Urinary bladder (tissue), 4 donors: ENCODE results near the gene AGMO. TPM values are rescaled to one million over a fixed set of nuclear protein-coding genes. Genes with fewer than 3 reads are reported as not detected.

Source experiments
- DNase-seq: peaks from one replicate; pipeline ENCODE4 v3.0.0-alpha.2; 2015; ENCODE audit errors: extremely low spot score
- H3K27ac ChIP-seq: one replicate; pipeline ENCODE4 v1.5.1; 2013; ENCODE audit warnings: low read depth, mild to moderate bottlenecking, moderate library complexity
- H3K36me3 ChIP-seq: one replicate; pipeline ENCODE4 v1.6.1; 2013; ENCODE audit warnings: mild to moderate bottlenecking, moderate library complexity; ENCODE audit not compliant: insufficient read depth
- H3K4me1 ChIP-seq: one replicate; pipeline ENCODE4 v1.6.1; 2013; ENCODE audit warnings: mild to moderate bottlenecking, moderate library complexity; ENCODE audit not compliant: insufficient read depth
- H3K4me3 ChIP-seq: one replicate; pipeline ENCODE4 v1.5.1; 2013; ENCODE audit warnings: low read depth, low read length
- WGBS: extraction: QIAGEN DNeasy Blood & Tissue Kit; methylation state at CpG from one replicate; pipeline ENCODE4 v1.1.7; 2013; 5-methylcytosine and 5-hydroxymethylcytosine counted together
- polyA plus RNA-seq: library from polyadenylated mRNA; stranded (reverse); fragments of 200-250 nt; gene quantifications from one replicate; pipeline ENCODE4 v1.2.3, GENCODE V29; 2013
- total RNA-seq: library from RNA; depleted of rRNA; stranded (reverse); fragments of >200 nt; gene quantifications from one replicate; pipeline ENCODE4 v1.2.3, GENCODE V29; 2014
- donor health status: healthy with polysubstance abuse.
- donor health status: healthy.

Gene AGMO
- total and polyA plus RNA-seq, 2 donors = 0.58 to 1.1 TPM

- WGBS = 40% methylated on average over 3 of the region's 3 CpGs
- no peak overlapping the region for H3K27ac ChIP-seq
- H3K36me3 ChIP-seq = no peaks in the 10 kb centered on the region
- no peaks in the 10 kb centered on the region for H3K4me1 ChIP-seq
- DNase-seq = no peak
- H3K4me3 ChIP-seq = no peak overlapping the region
Measured at GRCh38 chr7:15581352-15581951, 19.6 kb upstream of the AGMO start.

GRCh38 chr7:15580604-15581351 is 19.0 kb upstream of the AGMO start:
- no peak for DNase-seq
- no peak overlapping the region for H3K27ac ChIP-seq

DNA sequence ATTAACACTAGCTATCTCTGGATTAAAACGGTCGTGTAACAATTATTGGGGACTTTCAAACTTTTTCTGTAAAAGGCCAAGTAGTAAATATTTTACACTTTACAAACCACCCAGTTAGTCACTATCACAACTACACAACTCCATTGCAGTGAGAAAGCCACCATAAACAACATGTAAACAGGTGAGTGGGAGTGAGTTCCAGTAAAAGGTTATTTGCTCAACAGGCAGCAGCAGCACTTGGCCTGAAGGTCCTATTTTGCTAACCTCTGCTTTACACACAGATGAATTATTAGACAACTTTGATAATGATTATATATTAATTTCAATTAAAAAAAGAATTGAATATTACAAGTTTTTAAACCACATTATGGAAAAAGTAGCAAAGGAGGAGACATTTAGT is 15.8 kb upstream of the AGMO start:
- WGBS = 99% methylated on average over 2 of the region's 2 CpGs
- no peak for DNase-seq
- Histone ChIP-seq H3K36me3 (no peaks in the 10 kb centered on the region), H3K4me3 (no peak overlapping the region), H3K4me1 (no peaks in the 10 kb centered on the region), H3K27ac (no peak overlapping the region)

More at GRCh38 chr7:15580604-15581351, 19.0 kb upstream of the AGMO start:
- Histone ChIP-seq H3K4me1 (no peaks in the 10 kb centered on the region), H3K4me3 (no peak overlapping the region), H3K36me3 (no peaks in the 10 kb centered on the region)
- 59% methylated on average over 3 of the region's 3 CpGs for WGBS

DNA sequence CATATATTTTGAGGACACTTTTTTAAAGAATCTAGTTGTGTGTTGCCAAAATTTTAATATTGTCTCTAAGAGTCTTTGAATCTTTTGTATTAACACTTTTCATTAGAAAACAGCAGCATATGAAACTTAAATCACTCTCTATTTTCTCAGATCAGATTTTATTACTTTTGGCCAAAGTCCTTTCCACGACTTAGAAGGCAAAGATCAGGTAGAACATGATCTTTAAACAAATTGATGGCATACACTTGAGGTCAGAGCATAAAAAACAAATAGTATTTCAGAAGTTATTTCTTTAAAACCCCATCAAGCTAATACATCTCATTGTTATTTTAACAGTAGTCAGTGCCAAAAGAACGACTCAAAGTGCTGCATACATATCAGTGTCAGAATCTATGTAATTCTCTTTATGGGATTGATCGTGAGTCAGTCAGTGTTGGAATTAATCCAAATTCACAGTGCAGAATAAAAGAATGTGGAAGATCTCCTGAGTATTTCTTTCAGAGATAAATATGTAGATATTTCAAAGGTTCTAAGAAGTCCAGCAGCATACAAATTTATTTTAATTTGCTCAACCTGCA is 9.6 kb upstream of the AGMO start:
- Histone ChIP-seq H3K36me3 (no peaks in the 10 kb centered on the region), H3K27ac (no peak overlapping the region), H3K4me3 (no peak overlapping the region), H3K4me1 (no peaks in the 10 kb centered on the region)
- DNase-seq = no peak
- 35% methylated on average over 3 of the region's 3 CpGs for WGBS

DNA sequence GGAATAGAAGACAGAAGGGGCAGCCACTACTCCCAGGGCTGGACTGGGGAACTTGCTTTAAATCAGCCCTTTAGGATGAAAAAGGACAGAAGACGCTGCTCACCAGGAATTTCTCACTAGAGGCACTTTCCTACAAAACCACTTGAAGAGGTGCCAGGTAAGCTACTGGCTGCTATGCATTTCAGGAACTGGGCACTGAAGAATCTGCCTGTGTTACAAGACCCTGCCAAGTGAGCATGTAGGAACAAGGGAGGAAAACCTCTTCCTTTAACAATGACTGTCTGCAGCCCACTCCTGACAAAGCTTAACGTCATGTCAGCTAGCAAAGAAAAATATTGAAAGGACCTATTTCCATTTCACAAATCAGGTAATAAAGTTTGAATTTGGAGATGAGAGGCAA is 5.8 kb upstream of the AGMO start:
- H3K27ac ChIP-seq = no peak overlapping the region
- no peaks in the 10 kb centered on the region for H3K4me1 ChIP-seq
- H3K36me3 ChIP-seq = no peaks in the 10 kb centered on the region
- H3K4me3 ChIP-seq = no peak overlapping the region
- WGBS = 59% methylated on average over 2 of the region's 2 CpGs
- DNase-seq = no peak

- DNase-seq = no peak
- Histone ChIP-seq H3K4me3 (no peak overlapping the region), H3K4me1 (no peaks in the 10 kb centered on the region), H3K27ac (no peak overlapping the region), H3K36me3 (no peaks in the 10 kb centered on the region)
- 90% methylated on average over 3 of the region's 3 CpGs for whole genome bisulfite sequencing
Measured at GRCh38 chr7:15567036-15567435, 5.2 kb upstream of the AGMO start.

- no peak for DNase-seq
Measured at GRCh38 chr7:15566476-15566875, 4.7 kb upstream of the AGMO start.

DNA sequence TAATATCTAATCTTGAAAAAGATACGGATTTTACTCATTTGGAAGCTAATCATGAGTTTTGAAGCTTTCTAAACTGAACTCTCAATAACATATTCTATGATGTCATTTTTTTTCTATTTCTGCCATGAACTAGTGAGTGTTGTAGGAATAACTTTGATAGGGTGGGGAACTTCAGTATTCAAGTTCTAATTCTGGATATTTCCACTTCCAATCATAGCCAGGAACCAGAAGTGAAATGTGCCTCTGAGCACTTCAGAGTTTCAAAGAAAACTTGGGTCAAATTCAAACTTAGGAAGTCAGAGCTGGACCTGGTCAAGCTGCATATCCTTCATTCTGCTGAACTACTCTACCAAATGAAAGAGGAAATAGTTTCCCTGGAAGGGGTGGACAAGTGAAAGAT is 847 bp downstream of the AGMO start:
- Histone ChIP-seq H3K36me3 (no peaks in the 10 kb centered on the region), H3K4me3 (no peak overlapping the region), H3K4me1 (no peaks in the 10 kb centered on the region), H3K27ac (peak overlapping the region; percentile 23)
- WGBS = 74% methylated on average over 1 of the region's 1 CpG
- DNase-seq = no peak

More at GRCh38 chr7:15566476-15566875, 4.7 kb upstream of the AGMO start:
- Histone ChIP-seq H3K36me3 (no peaks in the 10 kb centered on the region), H3K27ac (no peak overlapping the region), H3K4me1 (no peaks in the 10 kb centered on the region), H3K4me3 (no peak overlapping the region)
- WGBS = 92% methylated on average over 5 of the region's 5 CpGs

DNA sequence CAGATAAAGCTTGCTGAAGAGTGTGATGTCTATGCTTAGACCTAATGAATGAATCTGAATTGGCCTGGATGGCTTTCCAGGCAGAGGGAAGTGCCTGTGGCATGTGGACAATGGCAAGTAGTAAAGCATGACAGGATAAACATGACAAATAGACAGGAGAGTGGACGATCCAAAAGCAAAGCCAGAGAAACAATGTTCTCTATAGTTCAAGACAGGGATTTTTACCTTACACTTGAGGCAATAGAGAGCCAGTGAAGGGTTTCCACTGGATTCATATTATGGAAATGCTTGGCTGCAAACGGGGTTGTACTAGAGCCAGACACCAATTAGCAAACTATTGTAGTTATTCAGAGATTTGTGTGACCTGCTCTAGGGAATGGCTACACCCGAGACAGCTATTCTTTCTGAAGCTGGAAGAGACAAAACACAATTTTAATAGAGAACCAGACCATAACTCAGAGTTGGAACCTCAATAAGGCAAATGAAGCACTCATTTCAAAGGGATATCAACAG is 2.3 kb downstream of the AGMO start:
- H3K4me3 ChIP-seq = no peak overlapping the region
- DNase-seq = no peak
- H3K4me1 ChIP-seq = no peaks in the 10 kb centered on the region
- WGBS = 79% methylated on average over 3 of the region's 3 CpGs
- H3K27ac ChIP-seq = no peak overlapping the region
- no peaks in the 10 kb centered on the region for H3K36me3 ChIP-seq

DNA sequence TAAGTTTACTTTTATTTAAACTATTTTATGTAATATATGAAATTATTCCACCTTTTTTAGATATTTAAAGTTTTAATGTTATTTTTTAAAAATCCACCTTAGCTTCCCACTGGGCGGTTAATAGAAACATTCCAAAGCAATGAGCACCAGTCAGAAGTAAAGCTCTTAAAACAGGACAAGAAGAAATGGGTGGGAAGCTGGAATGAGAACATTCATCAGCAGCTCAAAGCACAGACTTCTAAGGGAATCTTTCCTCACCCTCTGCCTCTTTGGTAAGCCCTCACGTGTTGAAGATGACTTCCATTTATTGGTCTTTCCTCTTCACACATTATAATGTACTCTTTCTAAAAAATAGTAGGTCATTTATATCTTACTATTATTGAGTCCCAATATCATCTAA is 3.1 kb downstream of the AGMO start:
- Histone ChIP-seq H3K4me3 (no peak overlapping the region), H3K27ac (no peak overlapping the region), H3K4me1 (no peaks in the 10 kb centered on the region), H3K36me3 (no peaks in the 10 kb centered on the region)
- 75% methylated on average over 2 of the region's 2 CpGs for WGBS
- no peak for DNase-seq

DNA sequence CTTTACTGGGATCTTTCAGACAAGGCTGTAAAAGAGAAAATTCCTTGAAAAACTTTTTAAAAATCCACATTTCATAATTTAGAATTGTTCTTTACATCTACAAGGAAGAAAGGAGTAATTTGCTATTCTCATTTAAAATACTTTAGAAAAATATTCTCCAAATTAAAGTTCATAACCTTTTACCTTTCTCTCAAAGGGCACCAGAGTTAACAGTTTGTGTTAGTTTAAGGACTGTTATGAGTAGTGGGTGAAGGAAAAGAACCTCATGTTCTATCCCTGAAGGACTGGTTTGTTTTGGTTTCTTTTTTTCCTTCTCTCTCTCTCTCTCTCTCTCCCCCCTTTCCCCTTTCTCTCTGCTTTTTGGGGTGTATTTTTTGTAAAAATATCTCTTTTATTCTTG is 4.1 kb downstream of the AGMO start:
- Histone ChIP-seq H3K27ac (no peak overlapping the region), H3K36me3 (no peaks in the 10 kb centered on the region), H3K4me1 (no peaks in the 10 kb centered on the region), H3K4me3 (no peak overlapping the region)
- no peak for DNase-seq

DNA sequence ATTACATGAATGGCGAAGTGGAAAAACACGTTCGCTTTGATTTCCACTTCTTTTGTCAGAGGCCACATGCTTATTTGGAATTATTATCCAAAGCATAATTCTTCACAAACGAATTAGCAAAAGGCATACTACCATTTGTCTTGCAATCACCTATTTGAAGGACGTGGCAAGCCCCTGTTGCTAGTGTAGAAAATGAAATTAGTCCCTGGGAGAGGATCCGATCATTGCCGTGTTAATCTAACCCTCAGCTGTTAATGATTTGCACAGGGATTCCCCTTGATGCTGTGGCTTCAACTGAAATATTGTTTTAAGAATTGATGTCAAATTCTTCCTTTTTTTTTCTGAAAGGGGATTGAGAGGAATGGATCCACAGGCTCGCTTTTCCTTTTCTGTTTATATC is 4.6 kb downstream of the AGMO start:
- no peaks in the 10 kb centered on the region for H3K36me3 ChIP-seq
- 83% methylated on average over 8 of the region's 8 CpGs for WGBS
- H3K4me3 ChIP-seq = no peak overlapping the region
- no peaks in the 10 kb centered on the region for H3K4me1 ChIP-seq
- no peak for DNase-seq
- no peak overlapping the region for H3K27ac ChIP-seq

DNA sequence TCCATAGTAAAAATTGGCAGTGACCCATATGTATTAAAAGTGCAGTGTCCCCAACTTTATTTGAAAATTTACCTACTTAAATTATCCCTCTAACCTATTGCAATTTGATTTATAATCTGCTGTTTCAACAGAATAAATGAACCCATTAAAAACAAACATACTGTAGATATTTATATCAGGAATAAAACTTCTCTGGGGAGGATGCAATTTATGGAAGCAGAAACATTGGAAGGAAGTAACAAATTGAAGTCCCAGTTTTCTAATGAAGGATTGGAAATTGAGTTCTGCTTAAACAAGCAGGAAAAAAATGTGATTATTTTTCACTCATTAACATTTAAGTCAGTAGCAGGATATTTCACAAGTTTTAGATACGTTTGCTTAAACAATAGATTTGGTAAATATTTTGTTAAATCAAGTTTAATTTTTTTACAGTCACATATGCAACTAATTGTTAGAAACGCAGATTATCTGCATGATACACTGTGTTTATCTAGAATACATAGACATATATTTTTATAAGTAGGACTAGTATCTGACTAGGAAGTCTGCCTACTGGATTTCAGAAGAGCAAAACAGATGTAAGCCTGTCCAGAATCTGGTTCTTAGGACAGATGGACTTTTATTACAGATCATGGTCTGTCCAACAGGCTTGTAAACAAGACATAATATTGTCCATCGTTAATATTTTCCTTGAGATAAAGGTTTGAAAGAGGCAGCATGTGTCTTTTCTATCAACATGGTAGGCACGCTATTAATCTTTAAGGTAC is 5.3 kb downstream of the AGMO start:
- 55% methylated on average over 4 of the region's 4 CpGs for WGBS
- Histone ChIP-seq H3K27ac (no peak overlapping the region), H3K4me3 (no peak overlapping the region), H3K4me1 (no peaks in the 10 kb centered on the region), H3K36me3 (no peaks in the 10 kb centered on the region)
- no peak for DNase-seq
